C4-2B (cell line): ENCODE data around the gene TMEM239.

Source experiments
- H3K27ac ChIP-seq: fragments of 450-650 bp; 2 replicates; pipeline ENCODE4 v1.5.1; 2017
- CTCF ChIP-seq: fragments of 450-650 bp; conservative IDR thresholded peaks from 2 replicates; pipeline ENCODE4 v1.5.1; 2017; ENCODE audit warnings: mild to moderate bottlenecking
- ZFX ChIP-seq: fragments of 450-650 bp; IDR thresholded peaks from 2 replicates; pipeline ENCODE4 v1.6.1; 2017

Gene TMEM239

GRCh38 chr20:2816030-2816582, at the start of gene TMEM239:
TSS of gene TMEM239 (plus strand) at chr20:2816364. CDS start at chr20:2816555, 191 bp downstream.
- H3K27ac ChIP-seq, result no peak within 1 kb of the TSS
- TF ChIP-seq ZFX (no peak), CTCF (no peak)

GRCh38 chr20:2767768-2768631, 48.2 kb upstream of the TMEM239 start:
- H3K27ac ChIP-seq, result peak overlapping the region; percentile 87
- TF ChIP-seq CTCF, result no peak
- TF ChIP-seq ZFX, result peak; percentile 20; the same call in 1 of the 2 replicates

- TF ChIP-seq ZFX (no peak), CTCF (no peak)
- peak overlapping the region; percentile 87 for H3K27ac ChIP-seq
Measured at GRCh38 chr20:2768632-2769015, 47.5 kb upstream of the TMEM239 start.

- H3K27ac ChIP-seq, result peak overlapping the region; percentile 87; the same call in 1 of the 2 replicates
Measured at GRCh38 chr20:2770091-2770490, 46.1 kb upstream of the TMEM239 start.

GRCh38 chr20:2771631-2772080, 44.5 kb upstream of the TMEM239 start:
- H3K27ac ChIP-seq, result no peak overlapping the region
- TF ChIP-seq ZFX, result no peak
- TF ChIP-seq CTCF, result no peak

GRCh38 chr20:2773812-2774211, 42.4 kb upstream of the TMEM239 start:
- no peak for TF ChIP-seq ZFX
- TF ChIP-seq CTCF, result no peak
- no peak overlapping the region for H3K27ac ChIP-seq

GRCh38 chr20:2775139-2775538, 41.0 kb upstream of the TMEM239 start:
- TF ChIP-seq CTCF (no peak), ZFX (no peak)
- no peak overlapping the region for H3K27ac ChIP-seq
